H1 (cell line): ENCODE data around the gene ARL3. TPM values are rescaled to one million over a fixed set of nuclear protein-coding genes. Genes with fewer than 3 reads are reported as not detected.

Experiments used
- EZH2 ChIP-seq: fragments of 200-600 bp; sonication (generic); IDR thresholded peaks from 2 replicates; pipeline ENCODE4 v1.7.1; 2012; ENCODE audit warnings: low read depth, mild to moderate bottlenecking, moderate library complexity, low read length, inconsistent platforms; ENCODE audit not compliant: severe bottlenecking
- GTF2F1 ChIP-seq: IDR thresholded peaks from 2 replicates; pipeline ENCODE4 v1.6.1; 2012; ENCODE audit warnings: low read depth, low read length, improper control_type of control experiment, borderline replicate concordance
- PHF8 ChIP-seq: fragments of 200-600 bp; sonication (generic); conservative IDR thresholded peaks from 2 replicates; pipeline ENCODE4 v1.7.1; 2012; ENCODE audit warnings: low read depth, mild to moderate bottlenecking, inconsistent platforms, low read length, moderate library complexity
- POLR2AphosphoS5 ChIP-seq: IDR thresholded peaks from 2 replicates; pipeline ENCODE4 v1.6.1; 2011; ENCODE audit warnings: low read depth, low read length
- RBBP5 ChIP-seq: IDR thresholded peaks from 2 replicates; pipeline ENCODE4 v1.7.1; 2012; ENCODE audit warnings: low read depth, mild to moderate bottlenecking, inconsistent platforms, low read length, moderate library complexity, borderline replicate concordance
- polyA plus RNA-seq, 7 experiments: library from polyadenylated mRNA; depleted of rRNA in 3 of 7; stranded (reverse) in 5 of 7; unstranded in 2 of 7; fragments of >200 nt in 5 of 7; fragments of 200-250 nt in 2 of 7; gene quantifications; 1 replicate in 5 of 7; 2 replicates in 1 of 7; 4 replicates in 1 of 7; pipeline versions ENCODE4 v1.2.1 to v1.2.3, GENCODE V29; 2011 to 2013; ENCODE audit warnings: missing spikeins in 2 of 7, mixed read lengths in 2 of 7
- total RNA-seq: library from RNA; stranded (reverse); fragmentation: NEBNext Ultra II Directional; extraction: Animal tissue kit (Norgen Biotek cat#: 25700); gene quantifications from 2 replicates; pipeline ENCODE4 v1.2.1, GENCODE V29; 2021
- TF ChIP-seq, protein P1 (sequence below): IDR thresholded peaks from 2 replicates; pipeline ENCODE4 v1.6.1; 2011; ENCODE audit warnings: low read depth, mild to moderate bottlenecking, low read length; ENCODE audit not compliant: insufficient read depth

ARL3 gene
- total and polyA plus RNA-seq, 2 of the 8 experiments (the other 6 are each of a cell fraction or from before 2014, with no cell fraction given): 8.8 to 16.2 TPM

DNA sequence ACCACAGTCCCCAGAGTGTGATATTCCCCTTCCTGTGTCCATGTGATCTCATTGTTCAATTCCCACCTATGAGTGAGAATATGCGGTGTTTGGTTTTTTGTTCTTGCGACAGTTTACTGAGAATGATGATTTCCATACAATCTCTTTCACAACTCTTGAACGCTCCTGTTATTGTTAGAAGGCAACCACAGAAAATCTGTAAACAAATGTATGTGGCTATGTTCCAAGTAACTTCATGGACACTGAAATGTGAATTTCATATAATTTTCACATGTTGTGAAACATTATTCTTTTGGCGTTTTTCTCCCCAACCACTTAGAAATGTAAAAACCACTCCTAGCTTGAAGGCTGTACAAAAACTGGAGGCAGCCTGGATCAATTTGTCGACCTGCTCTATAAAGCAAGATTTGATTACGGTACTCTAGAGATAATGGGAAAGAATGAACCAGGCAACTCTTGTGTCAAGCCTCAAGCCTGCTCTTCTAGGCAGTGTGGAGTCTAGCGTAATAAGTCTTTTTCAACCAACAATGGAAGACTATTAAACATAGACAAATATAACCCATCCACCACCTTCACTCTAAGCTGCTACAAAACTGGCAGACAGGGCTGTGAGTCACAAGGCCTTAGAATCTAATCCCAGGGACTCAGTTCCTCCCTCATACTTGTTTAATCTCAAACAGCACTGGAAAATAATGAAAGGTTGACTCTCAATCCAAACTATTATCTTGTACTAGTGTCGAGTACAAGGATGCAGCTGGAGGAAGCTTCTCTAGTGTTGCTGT, 22.7 kb downstream of the ARL3 start (continued):
- TF ChIP-seq GTF2F1: no peak
- TF ChIP-seq, protein P1, sequence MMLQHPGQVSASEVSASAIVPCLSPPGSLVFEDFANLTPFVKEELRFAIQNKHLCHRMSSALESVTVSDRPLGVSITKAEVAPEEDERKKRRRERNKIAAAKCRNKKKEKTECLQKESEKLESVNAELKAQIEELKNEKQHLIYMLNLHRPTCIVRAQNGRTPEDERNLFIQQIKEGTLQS: no peak
- no peak for TF ChIP-seq RBBP5
- no peak for TF ChIP-seq EZH2
- no peak for TF ChIP-seq PHF8
- no peak for TF ChIP-seq POLR2AphosphoS5
